Ecto neural progenitor cell (in vitro differentiated cells): ENCODE results near the gene BTRC.
"Not testable (repeated sequence)": the region's sequence is repeated elsewhere in the genome, so short reads cannot be mapped to it uniquely, and the experiment has no call there.

Experiments used
- DNase-seq: peaks from one replicate; pipeline ENCODE4 v3.0.0-alpha.2; 2018; ENCODE audit warnings: low spot score

The BTRC gene

GRCh38 chr10:101388676-101389276, 34.8 kb downstream of the BTRC start:
- no peak for DNase-seq

- not testable (repeated sequence) for DNase-seq
These were observed 35.6 kb downstream of the BTRC start for GRCh38 chr10:101389532-101389931.

- no peak for DNase-seq
These were observed 36.1 kb downstream of the BTRC start for GRCh38 chr10:101389986-101390531.

- no peak for DNase-seq
These were observed 39.4 kb downstream of the BTRC start for GRCh38 chr10:101393378-101393777.

- DNase-seq = no peak
These were observed 40.7 kb downstream of the BTRC start for GRCh38 chr10:101394524-101395133.

- DNase-seq = peak; percentile 48
These were observed 43.2 kb downstream of the BTRC start for GRCh38 chr10:101397140-101397539.

GRCh38 chr10:101400585-101400984, 46.6 kb downstream of the BTRC start:
- DNase-seq = no peak

- no peak for DNase-seq
These were observed 48.7 kb downstream of the BTRC start for GRCh38 chr10:101402711-101403110.

- no peak for DNase-seq
These were observed 49.2 kb downstream of the BTRC start for GRCh38 chr10:101403161-101403560.

- DNase-seq = no peak
These were observed 51.0 kb downstream of the BTRC start for GRCh38 chr10:101405001-101405400.

GRCh38 chr10:101411598-101411997, 57.6 kb downstream of the BTRC start:
- DNase-seq = no peak

GRCh38 chr10:101414034-101414433, 60.1 kb downstream of the BTRC start:
- no peak for DNase-seq

- no peak for DNase-seq
These were observed 61.9 kb downstream of the BTRC start for GRCh38 chr10:101415884-101416283.

- DNase-seq = not testable (repeated sequence)
These were observed 68.0 kb downstream of the BTRC start for GRCh38 chr10:101421967-101422366.

GRCh38 chr10:101425535-101425934, 71.6 kb downstream of the BTRC start:
- DNase-seq = no peak

- DNase-seq = no peak
These were observed 74.1 kb downstream of the BTRC start for GRCh38 chr10:101428036-101428435.

- no peak for DNase-seq
These were observed 75.5 kb downstream of the BTRC start for GRCh38 chr10:101429423-101429822.

GRCh38 chr10:101436302-101436701, 82.3 kb downstream of the BTRC start:
- no peak for DNase-seq

GRCh38 chr10:101438881-101439391, 85.0 kb downstream of the BTRC start:
- DNase-seq = no peak

GRCh38 chr10:101441541-101442455, 87.8 kb downstream of the BTRC start:
- peak; percentile 49 for DNase-seq

- no peak for DNase-seq
These were observed 88.5 kb downstream of the BTRC start for GRCh38 chr10:101442456-101442800.

- DNase-seq = no peak
These were observed 90.3 kb downstream of the BTRC start for GRCh38 chr10:101444058-101444898.
